ENCODE results near the gene SUPT16H. TPM values are rescaled to one million over a fixed set of nuclear protein-coding genes. Genes with fewer than 3 reads are reported as not detected.
"Not testable (repeated sequence)": the region's sequence is repeated elsewhere in the genome, so short reads cannot be mapped to it uniquely, and the experiment has no call there.

The SUPT16H gene
- total and polyA plus RNA-seq, 3 donors from 2014 or later: 99.5 to 112 (median 104) TPM

- no peaks in the 10 kb centered on the region for H3K27me3 ChIP-seq
- TF ChIP-seq CTCF (IDR thresholded peaks at IDR 0.05) (no peak), POLR2A (IDR thresholded peaks at IDR 0.05) (no peak)
- peaks cover 16% of the 10 kb centered on the region for H3K4me1 ChIP-seq
- intact Hi-C loops (cut with DNase I; ENCODE audit: low total_unique reads): no loop called here
- H3K27ac ChIP-seq: no peak overlapping the region
- WGBS, 2 donors: 89 to 92% methylated on average over 6 of the region's 6 CpGs
- DNase-seq: no peak
- H3K36me3 ChIP-seq (ENCODE audit: low read depth, missing control alignments): no peaks in the 10 kb centered on the region
- H3K9me3 ChIP-seq: no peaks in the 10 kb centered on the region
- no peak overlapping the region for H3K4me3 ChIP-seq
Measured at GRCh38 chr14:21379338-21379737, 4.5 kb downstream of the SUPT16H start.

- intact Hi-C loops (cut with DNase I; ENCODE audit: low total_unique reads): no loop called here
- Histone ChIP-seq H3K27ac (no peak overlapping the region), H3K4me3 (no peak overlapping the region), H3K9me3 (no peaks in the 10 kb centered on the region), H3K36me3 (ENCODE audit: low read depth, missing control alignments) (no peaks in the 10 kb centered on the region), H3K4me1 (peaks cover 10% of the 10 kb centered on the region), H3K27me3 (no peaks in the 10 kb centered on the region)
- TF ChIP-seq POLR2A (IDR thresholded peaks at IDR 0.05) (no peak), CTCF (IDR thresholded peaks at IDR 0.05) (no peak)
- DNase-seq: no peak
- WGBS, 2 donors: 55 to 90% methylated on average over 1 of the region's 1 CpG
Measured at GRCh38 chr14:21373980-21374379, 9.8 kb downstream of the SUPT16H start.

- H3K27ac ChIP-seq; H3K36me3 ChIP-seq (ENCODE audit: low read depth, missing control alignments); H3K9me3 ChIP-seq; intact Hi-C loops (cut with DNase I; ENCODE audit: low total_unique reads); DNase-seq; H3K27me3 ChIP-seq; H3K4me3 ChIP-seq: not testable (repeated sequence)
- H3K4me1 ChIP-seq: peaks cover 10% of the 10 kb centered on the region
- 96 to 100% methylated on average over 1 of the region's 1 CpG for WGBS, 2 donors
Measured at GRCh38 chr14:21372814-21373213, 11.0 kb downstream of the SUPT16H start.

- intact Hi-C loops (cut with DNase I; ENCODE audit: low total_unique reads): no loop called here
- Histone ChIP-seq H3K9me3 (no peaks in the 10 kb centered on the region), H3K4me1 (peaks cover 7% of the 10 kb centered on the region), H3K4me3 (no peak overlapping the region), H3K27ac (no peak overlapping the region), H3K27me3 (no peaks in the 10 kb centered on the region), H3K36me3 (ENCODE audit: low read depth, missing control alignments) (no peaks in the 10 kb centered on the region)
- no peak for TF ChIP-seq CTCF (IDR thresholded peaks at IDR 0.05)
- TF ChIP-seq POLR2A (IDR thresholded peaks at IDR 0.05): no peak
- 72 to 79% methylated on average over 4 of the region's 4 CpGs for WGBS, 2 donors
- DNase-seq: no peak
Measured at GRCh38 chr14:21369949-21370679, 13.7 kb downstream of the SUPT16H start.

GRCh38 chr14:21367582-21368144 is 16.2 kb downstream of the SUPT16H start:
- WGBS, 2 donors: 93 to 99% methylated on average over 6 of the region's 6 CpGs
- TF ChIP-seq POLR2A (IDR thresholded peaks at IDR 0.05) (no peak), CTCF (IDR thresholded peaks at IDR 0.05) (no peak)
- H3K9me3 ChIP-seq: no peaks in the 10 kb centered on the region
- H3K4me1 ChIP-seq: no peaks in the 10 kb centered on the region
- no peak for DNase-seq
- H3K36me3 ChIP-seq (ENCODE audit: low read depth, missing control alignments): no peaks in the 10 kb centered on the region
- no peaks in the 10 kb centered on the region for H3K27me3 ChIP-seq
- intact Hi-C loops (cut with DNase I; ENCODE audit: low total_unique reads): no loop called here
- H3K4me3 ChIP-seq: no peak overlapping the region
- H3K27ac ChIP-seq: no peak overlapping the region

All from testis (tissue), 3 donors.